ENCODE measurements around the gene ZBP1.

The ZBP1 gene

DNA sequence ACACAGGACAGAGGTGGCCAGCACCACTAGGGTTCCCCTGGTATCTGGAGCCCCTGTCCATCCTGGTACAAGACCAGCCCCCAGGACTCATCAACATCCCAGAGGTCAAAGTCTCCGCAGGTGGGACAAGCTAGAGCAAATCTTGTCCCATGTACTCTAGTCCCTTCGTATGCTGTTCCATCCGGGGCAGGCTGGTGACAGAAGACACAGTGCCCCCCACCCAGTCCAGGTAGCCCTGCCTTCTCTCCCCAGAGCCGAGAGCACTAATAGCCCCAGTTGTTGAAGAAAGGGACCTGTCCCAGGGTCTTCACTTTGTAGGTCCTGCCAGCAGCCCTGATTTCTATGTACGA lies 38.2 kb downstream of the ZBP1 start:
- H3K36me3 ChIP-seq (ENCODE audit: insufficient read depth, insufficient read length, low read length) = no peaks in the 10 kb centered on the region
- peaks cover 4% of the 10 kb centered on the region for H3K4me1 ChIP-seq (ENCODE audit: insufficient read depth, insufficient read length)
- TF ChIP-seq ZNF274 (IDR thresholded peaks at IDR 0.05; ENCODE audit: low read depth, low read length) (no peak), YY1 (IDR thresholded peaks at IDR 0.05; ENCODE audit: insufficient read depth, insufficient read length) (no peak), SUZ12 (IDR thresholded peaks at IDR 0.05; ENCODE audit: extremely low read depth, insufficient read depth, insufficient read length) (no peak)
- H3K9ac ChIP-seq (ENCODE audit: insufficient read length, low read depth) = no peak overlapping the region
- peaks cover 5% of the 10 kb centered on the region for H3K27me3 ChIP-seq (ENCODE audit: insufficient read depth, insufficient read length)
- DNase-seq (ENCODE audit: low read depth, low spot score) = no peak
- peaks cover 6% of the 10 kb centered on the region; the same call in 1 of the 2 replicates for H3K9me3 ChIP-seq (ENCODE audit: insufficient read depth, low read length)
- no peak overlapping the region for H3K4me3 ChIP-seq (ENCODE audit: insufficient read length, low read depth)

DNA sequence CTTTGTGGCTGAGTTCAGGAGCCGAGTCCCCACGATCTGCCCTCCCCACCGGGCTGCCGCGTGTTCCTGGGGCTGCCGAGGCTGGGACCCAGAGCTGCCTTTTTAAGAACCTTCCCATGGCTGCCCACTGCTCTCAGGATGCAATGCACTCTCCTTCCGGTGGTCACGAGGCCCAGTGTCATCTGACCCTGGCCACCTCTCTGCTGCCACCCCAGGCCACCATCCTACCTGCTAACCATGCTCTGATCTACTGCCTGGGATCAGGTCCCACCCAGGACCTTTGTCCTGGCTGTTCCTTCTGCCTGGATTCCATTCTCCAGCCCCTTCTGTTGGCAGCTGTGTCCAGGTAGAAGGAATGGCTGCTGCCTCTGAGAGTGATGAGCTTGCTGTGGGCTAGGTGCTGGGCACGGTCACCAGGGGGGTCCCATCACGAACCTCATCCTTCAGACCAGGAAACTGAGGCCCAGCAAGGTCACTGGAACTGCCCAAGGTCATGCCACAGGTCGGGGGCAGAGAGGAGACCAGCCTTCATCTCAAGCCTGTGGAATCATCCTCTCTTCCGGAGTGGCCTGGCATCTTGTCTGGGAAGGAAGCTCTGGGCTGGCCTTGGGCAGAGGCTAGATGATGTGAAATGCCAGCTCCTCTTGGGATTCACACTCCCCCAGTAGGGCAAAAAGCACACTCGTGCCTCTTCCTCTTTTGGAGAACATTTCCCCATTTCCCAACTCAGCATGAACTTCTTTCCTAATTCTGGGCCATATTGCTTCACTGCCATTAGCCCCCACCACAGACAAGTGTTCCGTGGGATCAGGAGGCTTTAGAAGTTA lies 38.8 kb downstream of the ZBP1 start:
- DNase-seq (ENCODE audit: low read depth, low spot score) = no peak
- no peak overlapping the region for H3K9ac ChIP-seq (ENCODE audit: insufficient read length, low read depth)
- 0 out of 2 replicates have a peak, but pooled peaks cover under 1% of the 10 kb centered on the region for H3K9me3 ChIP-seq (ENCODE audit: insufficient read depth, low read length)
- no peaks in the 10 kb centered on the region for H3K36me3 ChIP-seq (ENCODE audit: insufficient read depth, insufficient read length, low read length)
- TF ChIP-seq ZNF274 (IDR thresholded peaks at IDR 0.05; ENCODE audit: low read depth, low read length) (no peak), YY1 (IDR thresholded peaks at IDR 0.05; ENCODE audit: insufficient read depth, insufficient read length) (no peak), SUZ12 (IDR thresholded peaks at IDR 0.05; ENCODE audit: extremely low read depth, insufficient read depth, insufficient read length) (no peak)
- H3K27me3 ChIP-seq (ENCODE audit: insufficient read depth, insufficient read length) = peaks cover 5% of the 10 kb centered on the region
- H3K4me3 ChIP-seq (ENCODE audit: insufficient read length, low read depth) = no peak overlapping the region
- peaks cover 4% of the 10 kb centered on the region for H3K4me1 ChIP-seq (ENCODE audit: insufficient read depth, insufficient read length)

DNA sequence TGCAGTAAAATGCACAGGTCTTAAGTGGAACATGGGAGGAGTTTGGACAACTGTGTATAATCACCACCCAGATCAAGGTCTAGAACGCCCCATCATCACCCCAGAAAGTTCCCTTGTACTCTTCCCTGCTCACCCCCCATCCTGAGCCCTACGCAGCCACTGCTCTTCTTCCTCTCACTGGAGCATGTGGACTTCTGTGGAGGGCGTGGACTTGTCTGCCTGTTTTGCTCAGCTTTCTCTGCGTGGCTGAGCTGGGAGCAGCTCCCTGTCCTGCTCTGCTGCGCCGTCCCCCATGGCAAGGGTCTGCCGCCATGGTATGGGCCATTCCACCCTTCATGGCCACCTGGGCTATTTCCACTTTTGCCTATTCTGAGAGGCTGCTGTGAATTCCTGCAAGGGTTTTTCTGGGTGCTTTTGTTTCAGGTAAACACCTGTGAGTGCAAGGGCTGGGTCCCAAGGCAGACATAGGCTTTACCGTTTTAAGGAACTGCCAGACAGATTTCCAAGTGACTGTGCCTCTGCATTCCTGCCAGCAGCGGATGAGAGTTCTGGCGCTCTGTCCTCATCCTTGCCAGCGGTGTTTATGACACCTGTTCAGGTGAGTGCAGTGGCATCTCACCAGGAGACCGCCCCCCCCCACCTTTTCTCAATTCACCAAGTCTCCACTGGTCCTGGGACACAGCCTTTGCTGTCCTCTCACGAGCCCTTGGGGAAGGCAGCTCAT lies 39.6 kb downstream of the ZBP1 start:
- Histone ChIP-seq H3K9ac (ENCODE audit: insufficient read length, low read depth) (no peak overlapping the region), H3K27me3 (ENCODE audit: insufficient read depth, insufficient read length) (peaks cover 5% of the 10 kb centered on the region), H3K9me3 (ENCODE audit: insufficient read depth, low read length) (peaks cover under 1% of the 10 kb centered on the region; the same call in 1 of the 2 replicates), H3K4me1 (ENCODE audit: insufficient read depth, insufficient read length) (peaks cover 4% of the 10 kb centered on the region), H3K4me3 (ENCODE audit: insufficient read length, low read depth) (no peak overlapping the region), H3K36me3 (ENCODE audit: insufficient read depth, insufficient read length, low read length) (no peaks in the 10 kb centered on the region)
- no peak for DNase-seq (ENCODE audit: low read depth, low spot score)
- no peak for TF ChIP-seq ZNF274 (IDR thresholded peaks at IDR 0.05; ENCODE audit: low read depth, low read length)

DNA sequence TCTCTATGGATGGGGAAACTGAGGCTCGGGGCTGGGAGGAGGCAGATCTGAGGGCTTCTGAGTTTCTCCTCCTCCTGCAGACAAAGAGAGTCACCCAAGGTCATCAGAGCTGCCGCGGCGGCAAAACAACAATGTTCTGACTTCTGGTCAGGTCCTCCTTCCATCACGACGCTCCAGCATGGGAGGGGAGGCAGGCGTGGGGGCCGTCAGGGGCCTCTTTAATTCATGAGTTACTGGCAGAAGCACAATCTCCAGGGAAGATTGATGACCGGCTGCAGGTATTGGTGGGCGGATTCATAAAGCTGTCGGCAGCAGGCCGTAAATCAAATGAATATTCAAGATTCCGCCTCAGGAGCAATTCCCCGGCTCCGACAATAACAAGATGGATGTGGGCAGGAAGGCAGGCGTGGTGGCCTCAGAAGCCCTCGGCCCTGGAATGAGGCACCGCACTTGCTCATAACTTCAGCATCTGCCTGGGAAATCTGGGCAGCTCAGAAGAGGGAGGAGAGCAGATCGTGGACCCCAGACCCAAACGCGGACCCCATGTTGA lies 40.3 kb downstream of the ZBP1 start:
- no peak for DNase-seq (ENCODE audit: low read depth, low spot score)
- no peak for TF ChIP-seq SUZ12 (IDR thresholded peaks at IDR 0.05; ENCODE audit: extremely low read depth, insufficient read depth, insufficient read length)
- no peak for TF ChIP-seq YY1 (IDR thresholded peaks at IDR 0.05; ENCODE audit: insufficient read depth, insufficient read length)
- no peak for TF ChIP-seq ZNF274 (IDR thresholded peaks at IDR 0.05; ENCODE audit: low read depth, low read length)

DNA sequence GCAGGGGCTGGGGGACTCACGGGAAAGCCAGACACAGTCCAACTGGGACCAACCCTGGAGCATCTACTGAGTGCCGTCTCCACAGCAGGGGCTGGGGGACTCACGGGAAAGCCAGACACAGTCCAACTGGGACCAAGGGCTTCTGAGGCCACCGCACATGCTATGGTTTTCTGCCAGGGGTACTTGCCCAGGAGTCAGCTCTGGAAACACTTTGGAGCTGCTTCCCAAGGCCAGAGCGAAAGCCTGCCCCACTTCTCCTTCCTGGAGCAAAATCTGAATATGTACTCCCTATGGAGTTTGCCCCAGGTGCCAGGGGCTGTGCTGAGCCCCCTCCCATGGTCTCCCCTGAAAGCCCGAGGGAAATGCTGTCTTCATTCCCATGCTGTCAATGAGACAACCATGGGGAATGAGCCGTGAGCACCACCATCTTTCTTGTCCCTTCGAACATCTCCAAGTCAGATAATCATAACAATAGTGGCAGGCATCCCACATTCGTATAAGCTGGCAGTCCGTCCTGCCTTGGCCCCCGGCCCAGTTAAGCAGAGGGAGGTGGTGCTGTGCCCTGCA lies 40.8 kb downstream of the ZBP1 start:
- Histone ChIP-seq H3K4me1 (ENCODE audit: insufficient read depth, insufficient read length) (peaks cover 4% of the 10 kb centered on the region), H3K4me3 (ENCODE audit: insufficient read length, low read depth) (no peak overlapping the region), H3K9ac (ENCODE audit: insufficient read length, low read depth) (no peak overlapping the region), H3K36me3 (ENCODE audit: insufficient read depth, insufficient read length, low read length) (no peaks in the 10 kb centered on the region), H3K9me3 (ENCODE audit: insufficient read depth, low read length) (peaks cover 6% of the 10 kb centered on the region; the same call in 1 of the 2 replicates), H3K27me3 (ENCODE audit: insufficient read depth, insufficient read length) (peaks cover 5% of the 10 kb centered on the region)
- TF ChIP-seq ZNF274 (IDR thresholded peaks at IDR 0.05; ENCODE audit: low read depth, low read length) = no peak
- no peak for TF ChIP-seq YY1 (IDR thresholded peaks at IDR 0.05; ENCODE audit: insufficient read depth, insufficient read length)
- TF ChIP-seq SUZ12 (IDR thresholded peaks at IDR 0.05; ENCODE audit: extremely low read depth, insufficient read depth, insufficient read length) = no peak
- no peak for DNase-seq (ENCODE audit: low read depth, low spot score)

More for the DNA sequence above, 40.3 kb downstream of the ZBP1 start:
- Histone ChIP-seq H3K27me3 (ENCODE audit: insufficient read depth, insufficient read length) (peaks cover 5% of the 10 kb centered on the region), H3K4me3 (ENCODE audit: insufficient read length, low read depth) (no peak overlapping the region), H3K4me1 (ENCODE audit: insufficient read depth, insufficient read length) (peaks cover 4% of the 10 kb centered on the region), H3K9me3 (ENCODE audit: insufficient read depth, low read length) (peaks cover 6% of the 10 kb centered on the region; the same call in 1 of the 2 replicates), H3K36me3 (ENCODE audit: insufficient read depth, insufficient read length, low read length) (no peaks in the 10 kb centered on the region), H3K9ac (ENCODE audit: insufficient read length, low read depth) (no peak overlapping the region)

DNA sequence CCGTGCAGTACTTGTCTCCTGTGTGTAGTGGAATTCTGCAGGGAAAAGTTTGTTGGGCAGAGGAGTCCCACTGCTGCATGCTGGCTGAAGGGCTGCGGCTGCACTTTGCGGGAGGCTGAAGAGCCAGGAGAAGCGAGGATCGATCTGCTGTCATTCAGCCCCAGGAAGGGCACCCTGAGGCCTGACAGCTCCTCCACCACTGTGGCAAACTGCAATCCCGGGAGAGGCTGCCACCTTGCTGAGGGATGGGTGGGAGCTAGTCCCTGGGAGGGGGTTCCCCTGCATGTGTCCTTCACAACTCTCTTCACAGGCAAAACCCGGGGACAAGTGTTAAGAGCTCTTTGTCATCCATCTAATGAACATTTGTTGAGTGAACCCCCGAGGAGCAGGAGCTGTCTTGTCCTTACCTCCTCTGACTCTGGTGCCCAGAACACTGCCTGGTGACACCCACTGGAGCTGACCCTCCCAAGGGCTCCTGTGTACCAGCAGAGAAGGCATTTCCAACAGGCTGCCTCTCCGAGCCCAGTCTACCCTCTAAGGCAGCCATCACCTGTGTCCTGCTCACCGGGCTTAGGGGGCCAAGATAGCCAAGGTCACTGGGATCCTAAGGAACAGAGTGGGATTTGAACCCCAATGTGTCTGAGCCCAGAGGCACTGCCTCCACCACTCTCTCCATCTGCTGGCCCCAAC lies 41.6 kb downstream of the ZBP1 start:
- Histone ChIP-seq H3K36me3 (ENCODE audit: insufficient read depth, insufficient read length, low read length) (no peaks in the 10 kb centered on the region), H3K9me3 (ENCODE audit: insufficient read depth, low read length) (peaks cover 6% of the 10 kb centered on the region; the same call in 1 of the 2 replicates), H3K4me1 (ENCODE audit: insufficient read depth, insufficient read length) (peaks cover 4% of the 10 kb centered on the region), H3K9ac (ENCODE audit: insufficient read length, low read depth) (no peak overlapping the region), H3K4me3 (ENCODE audit: insufficient read length, low read depth) (no peak overlapping the region), H3K27me3 (ENCODE audit: insufficient read depth, insufficient read length) (peaks cover 5% of the 10 kb centered on the region)
- no peak for DNase-seq (ENCODE audit: low read depth, low spot score)
- TF ChIP-seq YY1 (IDR thresholded peaks at IDR 0.05; ENCODE audit: insufficient read depth, insufficient read length) (no peak), ZNF274 (IDR thresholded peaks at IDR 0.05; ENCODE audit: low read depth, low read length) (no peak), SUZ12 (IDR thresholded peaks at IDR 0.05; ENCODE audit: extremely low read depth, insufficient read depth, insufficient read length) (no peak)

Measured in NT2/D1 (cell line).